Measurements from ENCODE around the gene NAALADL2. TPM values are rescaled to one million over a fixed set of nuclear protein-coding genes. Genes with fewer than 3 reads are reported as not detected.

Gene NAALADL2
- total and polyA plus RNA-seq, 2 experiments from 2014 or later, result 3.4 to 15.3 TPM

DNA sequence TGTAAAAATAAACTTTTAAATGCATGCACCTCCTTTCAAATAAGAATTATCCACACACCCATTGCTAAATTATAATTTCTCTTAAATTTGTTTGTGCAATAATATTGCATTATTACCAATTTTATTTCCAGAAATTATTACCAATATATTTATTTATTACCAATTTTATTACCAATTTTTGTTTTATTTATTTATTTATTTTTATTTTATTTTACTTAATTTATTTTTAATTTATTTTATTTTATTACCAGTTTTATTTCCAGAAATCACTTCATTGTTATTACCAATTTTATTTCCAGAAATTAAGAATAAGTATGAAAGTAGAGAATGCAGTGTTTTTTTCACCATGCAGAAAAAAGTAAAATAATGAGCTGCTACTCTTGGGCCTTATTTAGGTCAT is 525.4 kb downstream of the NAALADL2 start:
- Histone ChIP-seq H3K27me3 (no peaks in the 10 kb centered on the region), H3K4me2 (no peak overlapping the region), H3K9me3 (ENCODE audit: low read depth) (no peaks in the 10 kb centered on the region), H3K79me2 (no peaks in the 10 kb centered on the region), H4K20me1 (ENCODE audit: insufficient read depth, poor library complexity, severe bottlenecking) (no peaks in the 10 kb centered on the region), H3K27ac (no peak overlapping the region), H3K9me2 (replicated peaks; ENCODE audit: insufficient read depth) (no peaks in the 10 kb centered on the region), H3K36me3 (replicated peaks; ENCODE audit: insufficient read depth, low read depth) (no peaks in the 10 kb centered on the region), H2AFZ (no peak overlapping the region), H3K4me3 (no peak overlapping the region), H3K4me1 (ENCODE audit: insufficient read depth) (no peaks in the 10 kb centered on the region)
- DNase-seq (ENCODE audit: low spot score), result no peak
- TF ChIP-seq EZH2 (IDR thresholded peaks at IDR 0.05; ENCODE audit: borderline replicate concordance), result no peak
- TF ChIP-seq, protein P1, sequence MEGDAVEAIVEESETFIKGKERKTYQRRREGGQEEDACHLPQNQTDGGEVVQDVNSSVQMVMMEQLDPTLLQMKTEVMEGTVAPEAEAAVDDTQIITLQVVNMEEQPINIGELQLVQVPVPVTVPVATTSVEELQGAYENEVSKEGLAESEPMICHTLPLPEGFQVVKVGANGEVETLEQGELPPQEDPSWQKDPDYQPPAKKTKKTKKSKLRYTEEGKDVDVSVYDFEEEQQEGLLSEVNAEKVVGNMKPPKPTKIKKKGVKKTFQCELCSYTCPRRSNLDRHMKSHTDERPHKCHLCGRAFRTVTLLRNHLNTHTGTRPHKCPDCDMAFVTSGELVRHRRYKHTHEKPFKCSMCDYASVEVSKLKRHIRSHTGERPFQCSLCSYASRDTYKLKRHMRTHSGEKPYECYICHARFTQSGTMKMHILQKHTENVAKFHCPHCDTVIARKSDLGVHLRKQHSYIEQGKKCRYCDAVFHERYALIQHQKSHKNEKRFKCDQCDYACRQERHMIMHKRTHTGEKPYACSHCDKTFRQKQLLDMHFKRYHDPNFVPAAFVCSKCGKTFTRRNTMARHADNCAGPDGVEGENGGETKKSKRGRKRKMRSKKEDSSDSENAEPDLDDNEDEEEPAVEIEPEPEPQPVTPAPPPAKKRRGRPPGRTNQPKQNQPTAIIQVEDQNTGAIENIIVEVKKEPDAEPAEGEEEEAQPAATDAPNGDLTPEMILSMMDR (IDR thresholded peaks at IDR 0.05; ENCODE audit: poor library complexity), result no peak
- TF ChIP-seq EZH2phosphoT487 (IDR thresholded peaks at IDR 0.05; ENCODE audit: low read depth, severe bottlenecking, unreplicated experiment), result no peak

DNA sequence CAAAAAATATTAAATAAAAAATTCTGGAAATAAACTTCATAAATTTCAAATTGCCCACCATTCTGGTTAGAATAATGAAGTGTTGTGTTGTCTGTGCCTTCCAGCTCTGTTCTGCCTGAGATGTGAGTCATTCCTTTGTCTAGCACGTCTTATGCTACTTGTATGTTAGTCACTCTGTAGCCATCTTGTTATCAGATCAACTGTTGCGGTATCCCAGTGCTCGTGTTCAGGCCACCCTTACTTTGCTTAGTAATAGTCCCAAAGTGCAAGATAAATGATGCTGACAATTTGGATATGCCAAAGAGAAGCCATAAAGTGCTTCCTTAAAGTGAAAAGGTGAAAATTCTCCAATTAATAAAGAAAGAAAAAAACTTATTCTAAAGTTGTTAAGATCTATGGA is 527.5 kb downstream of the NAALADL2 start:
- Histone ChIP-seq H3K9me2 (replicated peaks; ENCODE audit: insufficient read depth) (no peaks in the 10 kb centered on the region), H2AFZ (no peak overlapping the region), H3K4me3 (no peak overlapping the region), H3K4me2 (no peak overlapping the region), H3K79me2 (no peaks in the 10 kb centered on the region), H3K27me3 (no peaks in the 10 kb centered on the region), H3K36me3 (replicated peaks; ENCODE audit: insufficient read depth, low read depth) (no peaks in the 10 kb centered on the region), H3K9me3 (ENCODE audit: low read depth) (no peaks in the 10 kb centered on the region), H3K27ac (no peak overlapping the region), H3K4me1 (ENCODE audit: insufficient read depth) (no peaks in the 10 kb centered on the region), H4K20me1 (ENCODE audit: insufficient read depth, poor library complexity, severe bottlenecking) (no peaks in the 10 kb centered on the region)
- TF ChIP-seq, protein P1 (IDR thresholded peaks at IDR 0.05; ENCODE audit: poor library complexity), result no peak
- TF ChIP-seq EZH2phosphoT487 (IDR thresholded peaks at IDR 0.05; ENCODE audit: low read depth, severe bottlenecking, unreplicated experiment) (no peak), EZH2 (IDR thresholded peaks at IDR 0.05; ENCODE audit: borderline replicate concordance) (no peak)
- 55% methylated on average over 3 of the region's 3 CpGs for WGBS (ENCODE audit: low lambda C conversion rate, missing lambda C conversion rate)
- DNase-seq (ENCODE audit: low spot score), result no peak

DNA sequence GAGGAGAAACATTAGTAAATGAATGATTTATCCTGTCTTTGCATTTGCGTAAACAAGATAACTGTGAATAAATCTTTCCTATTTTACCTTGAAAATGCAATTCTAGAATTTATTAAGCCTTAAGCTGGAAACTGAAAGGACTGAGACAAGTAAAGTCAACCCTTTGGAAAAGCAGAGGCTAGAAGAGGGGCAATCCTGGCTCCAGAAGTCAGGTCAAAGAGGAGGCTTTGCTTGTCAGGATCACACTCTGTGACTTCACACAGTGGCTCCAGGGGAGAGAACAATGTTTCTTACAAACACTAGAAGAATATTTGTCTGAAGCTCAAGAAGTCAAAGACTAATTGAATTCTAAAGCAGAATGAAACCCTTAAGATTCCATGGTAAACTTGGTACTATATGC is 530.4 kb downstream of the NAALADL2 start:
- Histone ChIP-seq H2AFZ (no peak overlapping the region), H3K9me3 (ENCODE audit: low read depth) (no peaks in the 10 kb centered on the region), H3K4me2 (no peak overlapping the region), H3K4me3 (no peak overlapping the region), H4K20me1 (ENCODE audit: insufficient read depth, poor library complexity, severe bottlenecking) (no peaks in the 10 kb centered on the region), H3K9me2 (replicated peaks; ENCODE audit: insufficient read depth) (no peaks in the 10 kb centered on the region), H3K4me1 (ENCODE audit: insufficient read depth) (no peaks in the 10 kb centered on the region), H3K36me3 (replicated peaks; ENCODE audit: insufficient read depth, low read depth) (no peaks in the 10 kb centered on the region), H3K27me3 (no peaks in the 10 kb centered on the region), H3K27ac (no peak overlapping the region), H3K79me2 (no peaks in the 10 kb centered on the region)
- TF ChIP-seq EZH2phosphoT487 (IDR thresholded peaks at IDR 0.05; ENCODE audit: low read depth, severe bottlenecking, unreplicated experiment) (no peak), EZH2 (IDR thresholded peaks at IDR 0.05; ENCODE audit: borderline replicate concordance) (no peak)
- TF ChIP-seq, protein P1 (IDR thresholded peaks at IDR 0.05; ENCODE audit: poor library complexity), result no peak
- no peak for DNase-seq (ENCODE audit: low spot score)
- WGBS (ENCODE audit: low lambda C conversion rate, missing lambda C conversion rate), result 100% methylated on average over 1 of the region's 1 CpG

DNA sequence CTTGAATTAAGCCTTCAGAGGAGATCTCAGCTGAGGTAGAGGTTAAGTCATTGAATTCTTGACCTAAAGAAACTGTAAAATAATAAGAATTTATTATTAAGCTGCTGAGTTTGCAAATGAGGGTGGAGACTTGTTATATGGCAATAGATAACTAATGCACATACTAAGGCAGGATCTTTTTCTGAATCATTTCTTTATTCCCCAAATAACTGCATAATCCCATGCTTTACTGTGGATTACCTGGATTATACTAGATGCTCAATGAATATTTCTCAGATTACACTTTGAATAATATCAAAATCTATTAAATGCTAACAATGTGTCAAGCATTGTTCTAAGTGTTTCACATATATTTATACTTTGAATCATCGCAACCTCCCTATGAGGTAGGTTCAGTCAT is 532.5 kb downstream of the NAALADL2 start:
- no peaks in the 10 kb centered on the region for H4K20me1 ChIP-seq (ENCODE audit: insufficient read depth, poor library complexity, severe bottlenecking)
- no peak overlapping the region for H3K27ac ChIP-seq
- H3K36me3 ChIP-seq (replicated peaks; ENCODE audit: insufficient read depth, low read depth), result no peaks in the 10 kb centered on the region
- no peaks in the 10 kb centered on the region for H3K9me3 ChIP-seq (ENCODE audit: low read depth)
- H3K79me2 ChIP-seq, result no peaks in the 10 kb centered on the region
- 97% methylated on average over 1 of the region's 1 CpG for WGBS (ENCODE audit: low lambda C conversion rate, missing lambda C conversion rate)
- TF ChIP-seq, protein P1 (IDR thresholded peaks at IDR 0.05; ENCODE audit: poor library complexity), result no peak
- H3K27me3 ChIP-seq, result no peaks in the 10 kb centered on the region
- no peak overlapping the region for H3K4me3 ChIP-seq
- no peak for DNase-seq (ENCODE audit: low spot score)
- no peak overlapping the region for H3K4me2 ChIP-seq
- no peaks in the 10 kb centered on the region for H3K9me2 ChIP-seq (replicated peaks; ENCODE audit: insufficient read depth)
- H2AFZ ChIP-seq, result no peak overlapping the region
- no peaks in the 10 kb centered on the region for H3K4me1 ChIP-seq (ENCODE audit: insufficient read depth)

Measured in hepatocyte (in vitro differentiated cells).